HG02970 (cell line): ENCODE measurements around the gene RPN2.

Experiments
- ATAC-seq: cut with Tn5 transposase; IDR thresholded peaks from one replicate; pipeline ENCODE4 v1.9.1; 2021; ENCODE audit warnings: mild to moderate bottlenecking, moderate library complexity, moderate number of reproducible peaks; ENCODE audit not compliant: unreplicated experiment, low FRiP score

RPN2 gene

GRCh38 chr20:37238935-37239451 lies 59.9 kb downstream of the RPN2 start:
- ATAC-seq, result no peak

- ATAC-seq, result no peak
These were observed 61.4 kb downstream of the RPN2 start for GRCh38 chr20:37240337-37241067.

- ATAC-seq, result no peak
These were observed 63.4 kb downstream of the RPN2 start for GRCh38 chr20:37242503-37242902.

- no peak for ATAC-seq
These were observed 64.2 kb downstream of the RPN2 start for GRCh38 chr20:37243076-37243936.

GRCh38 chr20:37243937-37244571 lies 64.9 kb downstream of the RPN2 start:
- ATAC-seq, result no peak

- no peak for ATAC-seq
These were observed 65.4 kb downstream of the RPN2 start for GRCh38 chr20:37244572-37244957.

GRCh38 chr20:37245216-37246150 lies 66.4 kb downstream of the RPN2 start:
- no peak for ATAC-seq

- ATAC-seq, result no peak
These were observed 67.6 kb downstream of the RPN2 start for GRCh38 chr20:37246736-37247135.

- no peak for ATAC-seq
These were observed 68.4 kb downstream of the RPN2 start for GRCh38 chr20:37247547-37247946.

GRCh38 chr20:37249304-37249703 lies 70.2 kb downstream of the RPN2 start:
- ATAC-seq, result no peak

GRCh38 chr20:37251825-37252477 lies 72.8 kb downstream of the RPN2 start:
- no peak for ATAC-seq

GRCh38 chr20:37253087-37253486 lies 74.0 kb downstream of the RPN2 start:
- ATAC-seq, result no peak

- ATAC-seq, result no peak
These were observed 75.2 kb downstream of the RPN2 start for GRCh38 chr20:37254114-37254878.

GRCh38 chr20:37256286-37256685 lies 77.2 kb downstream of the RPN2 start:
- no peak for ATAC-seq

- ATAC-seq, result no peak
These were observed 78.4 kb downstream of the RPN2 start for GRCh38 chr20:37257530-37257929.

GRCh38 chr20:37257988-37258387 lies 78.9 kb downstream of the RPN2 start:
- no peak for ATAC-seq

GRCh38 chr20:37259031-37259430 lies 79.9 kb downstream of the RPN2 start:
- no peak for ATAC-seq

GRCh38 chr20:37259865-37260264 lies 80.7 kb downstream of the RPN2 start:
- no peak for ATAC-seq

- no peak for ATAC-seq
These were observed 81.8 kb downstream of the RPN2 start for GRCh38 chr20:37260923-37261322.
